HG03025 (cell line): ENCODE data around the gene PATJ.
A peak's percentile ranks its signal among the peaks of the same experiment; 100 is the strongest.
"Not testable (repeated sequence)": the region's sequence is repeated elsewhere in the genome, so short reads cannot be mapped to it uniquely, and the experiment has no call there.

ENCODE experiments used
- ATAC-seq: cut with Tn5 transposase; IDR thresholded peaks from one replicate; pipeline ENCODE4 v1.9.1; 2021; ENCODE audit warnings: mild to moderate bottlenecking, moderate library complexity; ENCODE audit not compliant: unreplicated experiment, low FRiP score

Gene PATJ

DNA sequence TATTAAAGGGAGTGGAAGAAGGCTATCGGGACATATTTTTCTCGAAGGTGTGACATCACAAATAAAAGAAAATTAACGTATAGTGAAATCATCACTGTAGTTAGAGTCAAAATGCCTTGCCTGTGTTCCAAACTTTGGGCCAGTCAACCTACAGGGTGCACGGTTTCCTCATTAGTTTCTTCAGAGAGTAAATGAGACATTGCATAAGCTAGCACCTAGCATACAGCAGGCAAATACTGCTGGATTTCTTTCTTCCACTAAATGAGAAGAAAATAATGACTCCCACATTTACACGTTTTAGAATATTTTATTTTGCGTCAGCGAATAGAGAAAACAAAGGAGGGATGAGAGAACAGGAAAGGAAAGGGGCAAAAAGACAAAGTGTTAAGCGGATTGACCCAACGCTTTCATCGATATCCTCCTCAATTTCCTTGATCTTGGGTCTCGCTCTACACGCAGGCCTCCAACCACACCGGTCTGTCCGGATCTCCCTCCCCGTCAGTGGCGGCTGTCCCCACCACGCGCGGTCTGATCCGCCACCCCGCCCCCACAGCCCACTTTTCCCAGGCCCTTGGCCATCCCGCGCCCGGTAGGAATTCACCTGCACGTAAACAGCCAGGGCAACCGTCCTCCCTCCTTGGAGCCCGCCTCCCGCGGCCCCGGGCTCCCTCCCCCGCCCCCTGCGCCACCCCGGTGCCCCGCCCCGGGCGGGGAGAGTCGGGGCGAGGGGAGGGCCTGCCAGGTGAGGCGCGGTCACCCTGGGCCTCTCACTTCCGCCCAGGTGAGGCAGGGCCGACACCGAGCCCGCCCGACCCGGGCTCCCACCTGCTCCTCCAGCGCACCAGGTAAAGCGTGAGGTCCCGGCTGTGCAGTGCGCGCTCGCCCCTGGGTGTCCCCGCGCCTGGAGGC is at the start of gene PATJ:
Gene PATJ, plus strand, starts transcription at position 770 of the 909 bp plus-strand sequence. CDS start 20,413 bp downstream, outside the sequence.
- ATAC-seq, result peak; percentile 48

GRCh38 chr1:61699911-61700851 is 42.1 kb upstream of the PATJ start:
- ATAC-seq, result no peak

DNA sequence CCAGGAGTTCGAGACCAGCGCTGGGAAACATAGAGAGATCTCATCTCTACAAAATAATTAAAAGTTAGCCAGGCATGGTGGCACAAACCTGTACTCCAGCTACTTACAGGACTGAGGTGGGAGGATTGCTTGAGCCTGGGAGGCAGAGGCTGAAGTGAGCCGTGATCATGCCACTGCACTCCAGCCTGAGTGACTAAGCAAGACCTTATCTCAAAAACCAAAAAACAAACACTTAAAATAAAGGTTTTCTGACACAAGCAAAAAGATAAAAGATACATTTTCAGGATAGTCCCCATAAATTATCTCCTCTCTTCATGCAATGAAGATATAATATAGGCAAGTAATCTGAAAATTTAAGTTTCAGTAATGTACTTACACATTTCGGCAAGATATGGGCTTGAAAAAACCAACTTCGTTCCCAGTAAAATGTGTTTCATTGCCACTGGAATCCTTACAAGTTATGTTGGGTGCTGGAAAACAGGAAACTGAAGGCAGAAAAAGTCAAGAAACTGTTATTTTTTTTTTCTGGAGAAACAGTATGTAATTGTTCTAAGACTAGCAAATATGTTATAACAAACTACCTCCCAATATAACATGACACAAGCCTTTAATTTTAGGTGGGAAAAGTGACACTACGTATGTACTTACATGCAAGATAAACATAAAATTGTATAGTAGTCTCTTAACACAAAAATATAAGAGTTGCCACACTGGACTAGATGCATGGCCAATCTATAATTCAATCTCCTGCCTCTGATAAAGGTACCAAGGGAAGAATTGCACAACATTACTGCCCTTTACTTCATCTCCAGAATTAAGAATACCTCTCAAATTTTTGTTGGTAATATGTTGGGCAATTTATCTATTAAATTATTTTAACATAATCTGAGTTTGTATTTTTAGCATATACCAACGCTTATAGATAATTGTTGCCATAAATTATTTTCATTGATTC is 33.0 kb upstream of the PATJ start:
- no peak for ATAC-seq

DNA sequence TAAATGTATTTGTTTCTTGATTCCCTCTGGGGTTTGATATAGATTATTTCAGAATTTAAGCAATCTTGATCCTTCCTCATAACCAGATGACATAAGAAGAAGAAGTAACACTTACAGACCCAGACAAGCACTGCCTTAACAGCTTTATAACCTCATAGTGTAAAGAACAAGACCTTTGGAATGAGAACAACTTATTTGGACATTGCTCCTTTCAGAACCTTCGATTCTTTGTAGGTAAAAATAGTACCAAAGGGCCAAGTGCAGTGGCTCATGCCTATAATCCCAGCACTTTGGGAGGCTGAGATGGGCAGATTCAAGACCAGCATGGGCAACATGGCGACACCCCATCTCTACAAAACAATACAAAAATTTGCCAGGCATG is 32.4 kb upstream of the PATJ start:
- no peak for ATAC-seq

GRCh38 chr1:61711257-61711656 is 31.0 kb upstream of the PATJ start:
- ATAC-seq, result not testable (repeated sequence)

DNA sequence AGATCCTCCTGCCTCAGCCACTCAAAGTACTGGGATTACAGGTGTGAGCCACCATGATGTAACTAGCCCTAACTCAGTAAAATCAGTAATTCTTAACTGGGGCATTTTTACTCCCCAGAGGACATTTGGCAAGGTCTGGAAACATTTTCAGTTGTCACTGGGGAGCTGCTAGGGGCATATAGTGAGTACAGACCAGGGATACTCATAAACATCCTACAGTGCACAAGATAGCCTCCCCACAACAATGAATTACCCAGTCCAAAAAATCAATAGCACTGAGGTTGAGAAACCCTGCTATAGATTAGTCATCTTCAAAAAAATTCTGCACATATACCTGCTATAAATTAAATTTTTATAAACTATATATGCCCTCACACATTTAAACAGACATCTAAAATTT is 30.3 kb upstream of the PATJ start:
- ATAC-seq, result no peak

DNA sequence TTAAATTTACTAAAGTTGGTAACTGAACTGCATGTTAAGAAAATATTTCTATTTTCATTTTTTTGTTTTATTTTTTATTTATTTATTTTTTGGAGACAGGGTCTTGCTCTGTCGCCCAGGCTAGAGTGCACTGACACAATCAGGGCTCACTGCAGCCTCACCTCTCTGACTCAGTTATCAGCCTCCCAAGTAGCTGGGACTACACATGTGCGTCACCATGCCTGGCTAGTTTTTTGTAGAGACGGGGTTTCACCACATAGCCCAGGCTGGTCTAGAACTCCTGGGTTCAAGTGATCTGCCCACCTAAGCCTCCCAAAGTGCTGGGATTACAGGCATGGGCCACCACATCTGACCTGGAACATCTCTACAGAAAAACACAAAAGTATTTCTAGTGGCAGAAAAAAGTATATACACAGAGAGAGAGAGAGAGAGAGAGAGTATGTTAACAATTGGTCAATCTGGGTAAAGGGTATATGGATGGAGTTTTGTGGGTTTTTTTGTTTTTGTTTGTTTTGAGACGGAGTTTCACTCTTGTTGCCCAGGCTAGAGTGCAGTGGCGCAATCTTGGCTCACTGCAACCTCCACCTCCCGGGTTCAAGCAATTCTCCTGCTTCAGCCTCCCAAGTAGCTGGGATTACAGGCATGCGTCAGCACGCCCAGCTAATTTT is 23.1 kb upstream of the PATJ start:
- not testable (repeated sequence) for ATAC-seq

DNA sequence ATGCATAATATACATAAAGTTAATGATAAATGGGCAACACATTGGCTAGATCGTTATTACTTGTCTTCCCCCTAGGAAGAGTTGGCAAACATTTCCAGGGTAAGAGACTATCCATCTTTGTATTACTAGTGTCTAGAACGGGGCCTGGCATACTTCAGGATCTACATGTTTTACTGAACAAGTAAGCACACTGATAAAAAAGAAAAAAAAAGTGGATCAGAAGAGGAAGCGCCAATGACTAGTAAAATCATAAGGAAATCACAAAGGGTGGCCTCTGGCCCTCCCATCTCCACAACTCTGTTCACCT is 17.8 kb upstream of the PATJ start:
- no peak for ATAC-seq

DNA sequence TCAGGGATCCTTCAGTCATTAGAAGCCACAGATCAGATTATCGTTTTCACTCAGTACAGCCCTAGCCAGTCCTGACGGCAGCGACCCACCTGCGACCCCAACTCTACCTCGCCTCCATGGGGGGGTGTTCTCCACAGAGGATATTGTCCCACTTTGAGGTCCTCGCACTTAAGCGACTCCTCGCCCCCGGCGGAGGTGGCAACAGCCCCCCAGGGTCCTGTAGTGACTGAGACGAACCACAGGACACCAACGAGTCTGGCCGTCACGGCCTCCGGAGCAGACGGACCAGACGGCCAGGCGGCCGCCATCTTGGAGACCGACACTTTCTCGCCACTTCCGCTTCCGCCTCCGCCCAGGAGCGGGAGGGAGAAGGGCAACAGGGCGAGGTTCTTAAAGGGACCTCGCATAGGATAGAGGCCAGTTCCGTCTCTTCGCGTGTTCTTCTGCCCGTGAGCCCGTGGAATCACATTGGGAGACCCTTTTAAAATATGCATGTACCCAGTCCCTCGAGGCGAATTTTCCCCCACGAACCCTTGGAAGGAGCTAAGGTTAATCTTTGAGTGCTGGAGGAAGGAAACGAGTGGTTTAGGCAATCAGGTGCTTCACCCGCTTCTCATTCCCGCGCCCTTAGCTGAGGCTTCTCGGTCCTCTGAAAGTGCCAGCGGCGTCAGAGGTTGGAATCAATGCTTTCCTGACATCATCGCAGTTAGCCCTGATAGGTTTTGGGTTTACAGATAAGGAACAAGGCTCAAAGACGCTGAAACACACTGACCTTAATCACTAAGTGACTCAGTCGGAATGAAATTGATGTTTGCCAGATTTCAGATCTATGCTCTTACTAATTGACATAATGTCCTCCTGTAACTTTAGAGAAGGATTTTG is 17.2 kb upstream of the PATJ start, which contains the start of gene TM2D1:
Gene TM2D1, minus strand, starts transcription at position 329 of the 882 bp plus-strand sequence. Its CDS starts 21 bp downstream, at position 308.
- ATAC-seq, result peak; percentile 100

GRCh38 chr1:61727544-61727943 is 14.7 kb upstream of the PATJ start:
- ATAC-seq, result no peak

DNA sequence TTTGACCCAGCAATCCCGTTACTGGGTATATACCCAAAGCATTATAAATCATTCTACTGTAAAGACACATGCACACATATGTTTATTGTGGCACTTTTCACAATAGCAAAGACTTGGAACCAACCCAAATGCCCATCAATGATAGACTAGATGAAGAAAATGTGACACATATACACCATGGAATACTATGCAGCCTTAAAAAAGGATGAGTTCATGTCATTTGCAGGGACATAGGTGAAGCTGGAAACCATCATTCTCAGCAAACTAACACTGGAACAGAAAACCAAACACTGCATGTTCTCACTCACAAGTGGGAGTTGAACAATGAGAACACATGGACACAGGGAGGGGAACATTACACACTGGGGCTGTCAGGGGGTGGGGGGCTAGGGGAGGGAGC is 11.6 kb upstream of the PATJ start:
- not testable (repeated sequence) for ATAC-seq

DNA sequence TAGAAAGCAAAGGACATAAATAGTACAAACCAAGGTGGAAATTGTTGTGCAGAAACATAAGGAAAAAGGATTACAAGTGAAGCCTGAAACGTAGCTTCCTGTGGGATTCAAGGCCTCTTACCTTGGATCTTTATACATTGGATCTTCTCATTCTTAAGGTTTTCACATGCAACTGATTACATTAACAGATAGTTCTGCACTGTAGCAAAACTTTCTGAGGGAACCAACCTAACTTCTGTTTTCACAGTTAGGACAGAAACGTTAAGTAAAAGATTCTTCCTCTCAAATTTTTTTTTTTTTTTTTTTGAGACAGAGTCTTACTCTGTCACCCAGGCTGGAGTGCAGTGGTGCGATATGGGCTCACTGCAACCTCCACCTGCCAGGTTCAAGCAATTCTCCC is 9.6 kb upstream of the PATJ start:
- ATAC-seq, result no peak

DNA sequence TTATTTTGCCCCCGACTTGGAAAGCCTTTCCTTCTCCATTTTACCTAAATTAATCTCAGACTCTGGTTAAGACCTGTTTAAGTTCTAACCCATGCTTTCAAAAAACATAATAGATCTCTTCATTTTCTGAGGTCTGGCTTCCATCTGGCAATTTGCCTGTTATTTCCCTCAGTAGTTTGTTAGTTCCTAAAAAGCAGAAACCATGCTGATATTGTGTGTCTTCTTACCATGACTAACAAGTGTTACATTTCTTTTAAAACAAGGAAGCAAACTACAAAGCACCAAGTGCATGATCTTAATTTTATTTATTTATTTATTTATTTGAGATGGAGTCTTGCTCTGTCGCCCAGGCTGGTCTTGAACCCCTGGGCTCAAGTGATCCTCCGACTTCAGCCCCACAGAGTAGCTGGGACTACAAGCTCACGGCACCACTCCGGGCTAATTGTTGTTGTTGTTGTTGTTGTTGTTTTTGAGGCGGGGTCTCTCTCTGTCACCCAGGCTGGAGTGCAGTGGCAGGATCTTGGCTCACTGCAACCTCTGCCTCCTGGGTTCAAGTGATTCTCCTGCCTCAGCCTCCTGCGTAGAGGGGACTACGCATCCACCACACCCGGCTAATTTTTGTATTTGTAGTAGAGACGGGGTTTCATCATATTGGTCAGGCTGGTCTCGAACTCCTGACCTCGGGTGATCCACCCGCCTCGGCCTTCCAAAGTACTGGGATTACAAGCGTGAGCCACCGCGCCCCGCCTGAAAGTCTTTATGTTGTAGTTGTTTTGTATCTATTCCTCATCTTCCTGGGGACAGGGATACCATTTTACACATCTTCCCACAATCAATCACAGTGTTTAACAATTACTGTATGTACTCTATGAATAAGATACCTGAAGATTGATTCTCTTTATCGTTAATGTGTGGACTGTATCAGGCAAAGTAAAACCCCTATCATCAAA is 1.3 kb upstream of the PATJ start:
- no peak for ATAC-seq

DNA sequence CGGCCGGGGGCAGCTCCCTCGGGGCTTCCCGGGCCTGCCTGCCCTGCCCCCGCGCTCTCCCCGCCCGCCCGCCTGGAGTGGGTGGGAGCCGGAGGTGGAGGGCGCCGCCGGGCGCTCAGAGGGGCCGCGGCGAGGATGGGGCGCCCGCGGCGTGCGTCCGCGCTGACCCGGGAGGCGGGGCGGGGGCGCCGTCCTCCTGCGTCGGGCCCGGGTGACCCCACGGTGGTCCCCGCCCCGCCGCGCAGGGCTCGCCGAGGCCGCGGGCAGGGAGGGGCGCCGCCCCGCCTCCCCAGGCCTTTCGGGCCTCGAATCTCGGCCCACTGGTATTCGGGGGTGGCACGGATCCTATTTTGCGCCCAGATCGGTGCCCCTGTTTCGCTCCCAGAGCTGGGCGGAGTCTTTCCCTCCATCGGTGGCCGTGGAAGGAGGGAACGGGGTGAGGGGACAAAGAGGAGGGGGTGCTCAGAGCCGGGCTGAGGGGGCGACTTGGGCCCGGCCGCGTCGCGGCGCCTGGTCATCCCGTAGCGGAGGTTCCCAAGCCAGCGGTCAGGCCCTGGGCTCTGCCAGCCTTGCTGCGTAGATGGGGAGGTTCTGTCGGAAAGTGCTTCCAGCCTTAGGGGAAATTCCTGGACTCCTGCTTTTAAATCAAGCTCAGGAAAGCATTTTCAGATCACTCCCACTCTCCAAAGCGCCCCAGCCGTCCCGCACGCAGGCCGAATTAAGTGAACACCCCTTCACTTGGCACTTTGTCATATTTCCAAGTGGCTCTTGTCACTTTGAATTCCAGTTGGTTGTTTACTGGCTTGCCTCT is 545 bp downstream of the PATJ start:
- peak; percentile 35 for ATAC-seq

DNA sequence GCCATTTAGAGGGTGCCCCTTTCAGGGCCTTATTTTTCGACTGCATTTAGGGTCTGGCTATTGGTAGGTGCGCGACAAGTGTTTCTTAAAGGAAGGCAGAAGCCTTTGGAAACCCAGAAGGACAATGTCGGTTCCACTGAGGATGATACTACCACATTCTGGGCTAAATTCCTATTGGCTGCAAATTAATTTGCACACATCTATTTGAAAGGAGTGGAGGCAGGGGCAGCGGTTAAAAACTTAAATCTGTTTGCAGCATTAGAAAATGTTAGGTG is 1.1 kb downstream of the PATJ start:
- ATAC-seq, result no peak

DNA sequence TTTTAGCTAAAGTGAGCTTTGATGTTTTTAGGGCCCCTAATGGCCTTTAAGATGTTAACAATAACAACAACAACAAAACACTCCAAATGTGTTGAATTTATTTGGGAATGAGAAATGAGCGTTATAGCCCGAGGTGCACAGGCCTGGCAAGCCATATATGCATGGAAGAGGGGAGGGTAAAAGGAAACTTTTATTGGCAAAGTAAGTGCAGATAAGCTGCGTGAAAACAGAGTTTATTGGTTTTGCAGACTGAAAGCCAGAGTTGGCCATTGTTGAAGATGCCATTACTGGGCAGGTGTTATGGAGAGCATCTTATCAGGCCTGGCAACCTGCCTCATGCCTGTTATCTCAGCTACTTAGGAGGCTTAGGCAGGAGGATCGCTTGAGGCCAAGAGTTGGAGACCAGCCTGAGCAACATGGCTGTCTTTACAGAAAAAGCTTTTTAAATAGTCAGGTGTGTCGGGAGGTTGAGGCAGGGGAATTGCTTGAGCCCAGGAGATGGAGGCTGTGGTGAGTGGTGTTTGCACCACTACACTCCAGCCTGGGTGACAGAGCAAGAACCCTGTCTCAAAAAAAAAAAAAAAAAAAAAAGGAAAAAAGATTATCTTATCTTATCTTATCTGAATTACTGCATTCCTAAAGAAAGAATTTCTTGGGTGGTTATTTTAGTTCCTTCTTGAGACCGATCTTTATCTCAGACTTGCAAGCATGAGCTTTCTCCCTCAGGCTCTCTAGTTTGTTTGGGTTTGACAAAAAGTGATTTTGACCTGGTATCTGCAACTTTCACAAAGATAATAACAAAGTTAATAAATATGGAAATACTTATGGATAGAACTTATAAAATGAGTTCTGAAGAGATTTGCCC is 1.7 kb downstream of the PATJ start:
- ATAC-seq, result no peak
